ENCODE measurements around the gene ZG16.

The ZG16 gene, protein sequence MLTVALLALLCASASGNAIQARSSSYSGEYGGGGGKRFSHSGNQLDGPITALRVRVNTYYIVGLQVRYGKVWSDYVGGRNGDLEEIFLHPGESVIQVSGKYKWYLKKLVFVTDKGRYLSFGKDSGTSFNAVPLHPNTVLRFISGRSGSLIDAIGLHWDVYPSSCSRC

GRCh38 chr16:29777576-29778350 is at the start of gene ZG16:
TSS of gene ZG16 (plus strand) at chr16:29778256. CDS start at chr16:29779267, 1,011 bp downstream.
- TF ChIP-seq GATA3 (IDR thresholded peaks at IDR 0.05; ENCODE audit: low read depth, low read length) (no peak), GATA2 (IDR thresholded peaks at IDR 0.05; ENCODE audit: low read depth, low read length) (no peak)

- no peak for TF ChIP-seq GATA3 (IDR thresholded peaks at IDR 0.05; ENCODE audit: low read depth, low read length)
- TF ChIP-seq GATA2 (IDR thresholded peaks at IDR 0.05; ENCODE audit: low read depth, low read length) = no peak
These were observed 48.9 kb upstream of the ZG16 start for GRCh38 chr16:29729116-29729521.

- TF ChIP-seq GATA3 (IDR thresholded peaks at IDR 0.05; ENCODE audit: low read depth, low read length) (no peak), GATA2 (IDR thresholded peaks at IDR 0.05; ENCODE audit: low read depth, low read length) (no peak)
These were observed 47.4 kb upstream of the ZG16 start for GRCh38 chr16:29730649-29731048.

DNA sequence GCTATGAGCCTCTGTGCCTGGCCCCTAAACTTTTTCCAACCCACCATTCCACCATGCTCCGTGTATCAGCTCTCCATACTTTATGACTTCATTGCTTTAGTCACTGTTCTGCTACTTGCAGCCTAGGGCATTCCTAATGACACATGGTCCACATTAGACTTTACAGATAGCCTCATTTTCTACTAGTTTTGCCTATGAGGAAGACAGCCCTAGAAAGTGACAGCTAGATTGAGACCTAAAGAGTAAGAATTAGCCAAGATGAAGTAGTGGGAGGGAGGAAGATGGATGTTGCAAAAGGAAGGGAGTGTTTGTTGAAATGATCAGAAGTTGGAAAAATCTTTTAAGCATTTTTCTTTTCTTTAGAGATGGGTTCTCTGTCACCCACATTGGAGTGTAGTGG is 43.3 kb upstream of the ZG16 start:
- TF ChIP-seq GATA3 (IDR thresholded peaks at IDR 0.05; ENCODE audit: low read depth, low read length) = no peak
- TF ChIP-seq GATA2 (IDR thresholded peaks at IDR 0.05; ENCODE audit: low read depth, low read length) = no peak

GRCh38 chr16:29736112-29736511 is 41.9 kb upstream of the ZG16 start:
- no peak for TF ChIP-seq GATA2 (IDR thresholded peaks at IDR 0.05; ENCODE audit: low read depth, low read length)
- no peak for TF ChIP-seq GATA3 (IDR thresholded peaks at IDR 0.05; ENCODE audit: low read depth, low read length)

- TF ChIP-seq GATA2 (IDR thresholded peaks at IDR 0.05; ENCODE audit: low read depth, low read length) (no peak), GATA3 (IDR thresholded peaks at IDR 0.05; ENCODE audit: low read depth, low read length) (no peak)
These were observed 41.3 kb upstream of the ZG16 start for GRCh38 chr16:29736764-29737163.

GRCh38 chr16:29737713-29738112 is 40.3 kb upstream of the ZG16 start:
- TF ChIP-seq GATA2 (IDR thresholded peaks at IDR 0.05; ENCODE audit: low read depth, low read length) = no peak
- TF ChIP-seq GATA3 (IDR thresholded peaks at IDR 0.05; ENCODE audit: low read depth, low read length) = no peak

DNA sequence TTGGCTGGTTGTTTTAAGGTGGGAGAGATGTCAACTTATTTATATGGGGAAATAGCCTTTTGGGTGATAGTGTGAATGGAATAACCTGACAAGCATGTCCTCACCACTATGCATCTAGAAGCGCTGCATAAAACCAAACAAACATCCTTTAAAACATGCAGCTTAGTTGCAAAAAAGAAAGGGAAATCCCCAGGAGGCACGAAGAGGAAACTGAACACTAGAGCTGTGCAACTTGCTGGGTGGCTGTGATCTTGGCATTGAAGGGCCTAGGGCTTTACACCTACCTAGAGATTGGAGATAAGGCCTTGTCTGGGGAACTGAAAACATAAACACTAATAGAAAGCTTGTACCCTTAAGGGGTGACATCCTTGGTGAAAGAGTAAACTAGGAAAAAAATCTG is 39.5 kb upstream of the ZG16 start:
- TF ChIP-seq GATA3 (IDR thresholded peaks at IDR 0.05; ENCODE audit: low read depth, low read length) (no peak), GATA2 (IDR thresholded peaks at IDR 0.05; ENCODE audit: low read depth, low read length) (no peak)

DNA sequence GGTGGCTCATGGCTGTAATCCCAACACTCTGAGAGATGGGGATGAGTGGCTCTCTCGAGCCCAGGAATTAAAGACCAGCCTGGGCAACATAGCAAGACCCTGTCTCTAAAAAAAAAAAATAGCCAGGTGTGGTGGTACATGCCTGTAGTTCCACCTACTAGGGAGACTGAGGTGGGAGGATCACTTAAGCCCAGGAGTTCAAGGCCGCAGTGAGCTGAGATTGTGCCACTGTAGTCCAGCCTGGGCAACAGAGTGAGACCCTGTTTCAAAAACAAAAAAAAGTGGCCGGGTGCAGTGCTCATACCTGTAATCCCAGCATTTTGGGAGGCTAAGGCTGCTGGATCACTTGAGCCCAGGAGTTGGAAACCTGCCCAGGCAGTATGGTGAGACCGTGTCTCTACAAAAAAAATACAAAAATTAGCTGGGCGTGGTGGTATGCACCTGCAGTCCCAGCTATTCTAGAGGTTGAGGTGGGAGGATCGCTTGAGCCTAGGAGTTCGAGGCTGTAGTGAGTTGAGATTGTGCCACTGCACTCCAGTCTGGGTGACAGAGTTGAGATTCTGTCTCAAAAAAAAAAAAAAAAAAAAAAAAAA is 35.3 kb upstream of the ZG16 start:
- TF ChIP-seq GATA3 (IDR thresholded peaks at IDR 0.05; ENCODE audit: low read depth, low read length) (no peak), GATA2 (IDR thresholded peaks at IDR 0.05; ENCODE audit: low read depth, low read length) (no peak)

GRCh38 chr16:29743475-29743826 is 34.6 kb upstream of the ZG16 start:
- TF ChIP-seq GATA3 (IDR thresholded peaks at IDR 0.05; ENCODE audit: low read depth, low read length) (no peak), GATA2 (IDR thresholded peaks at IDR 0.05; ENCODE audit: low read depth, low read length) (no peak)

DNA sequence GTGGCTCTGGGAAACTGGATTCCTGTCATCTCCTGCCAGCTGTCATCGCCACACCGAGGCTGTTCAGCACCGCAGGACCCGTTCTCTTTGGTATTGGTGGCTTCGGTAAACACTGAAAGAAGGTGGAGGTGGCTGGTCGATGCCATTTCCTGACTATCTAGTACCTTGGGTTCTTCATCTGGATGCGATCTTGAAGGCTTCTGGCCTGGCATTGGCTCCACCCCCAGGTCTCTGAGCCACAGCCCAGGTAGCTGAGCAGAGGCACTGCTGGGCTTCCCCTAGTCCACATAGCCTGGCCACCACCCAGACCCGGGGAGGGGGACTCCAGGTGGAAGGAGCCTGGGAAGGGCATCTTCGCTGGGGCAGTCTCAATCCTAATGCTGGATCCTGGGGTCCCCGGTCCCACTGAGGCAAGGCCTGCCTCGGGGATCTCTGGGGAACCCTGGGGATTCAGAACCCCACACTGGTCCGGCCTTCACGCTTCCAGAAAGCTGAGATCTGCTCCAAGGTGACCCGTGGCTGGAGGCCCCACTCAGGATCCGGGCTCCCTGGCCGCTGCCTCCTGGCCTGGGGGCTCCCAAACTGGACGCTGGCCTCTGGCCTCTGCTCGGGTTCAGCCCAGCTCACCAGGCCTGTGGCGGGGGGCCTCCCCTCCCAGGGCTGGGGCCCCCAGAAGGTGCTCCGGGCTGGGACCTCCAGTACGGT is 34.1 kb upstream of the ZG16 start:
- TF ChIP-seq GATA2 (IDR thresholded peaks at IDR 0.05; ENCODE audit: low read depth, low read length) (no peak), GATA3 (IDR thresholded peaks at IDR 0.05; ENCODE audit: low read depth, low read length) (no peak)

- TF ChIP-seq GATA2 (IDR thresholded peaks at IDR 0.05; ENCODE audit: low read depth, low read length) (no peak), GATA3 (IDR thresholded peaks at IDR 0.05; ENCODE audit: low read depth, low read length) (no peak)
These were observed 33.4 kb upstream of the ZG16 start for GRCh38 chr16:29744541-29745101.

DNA sequence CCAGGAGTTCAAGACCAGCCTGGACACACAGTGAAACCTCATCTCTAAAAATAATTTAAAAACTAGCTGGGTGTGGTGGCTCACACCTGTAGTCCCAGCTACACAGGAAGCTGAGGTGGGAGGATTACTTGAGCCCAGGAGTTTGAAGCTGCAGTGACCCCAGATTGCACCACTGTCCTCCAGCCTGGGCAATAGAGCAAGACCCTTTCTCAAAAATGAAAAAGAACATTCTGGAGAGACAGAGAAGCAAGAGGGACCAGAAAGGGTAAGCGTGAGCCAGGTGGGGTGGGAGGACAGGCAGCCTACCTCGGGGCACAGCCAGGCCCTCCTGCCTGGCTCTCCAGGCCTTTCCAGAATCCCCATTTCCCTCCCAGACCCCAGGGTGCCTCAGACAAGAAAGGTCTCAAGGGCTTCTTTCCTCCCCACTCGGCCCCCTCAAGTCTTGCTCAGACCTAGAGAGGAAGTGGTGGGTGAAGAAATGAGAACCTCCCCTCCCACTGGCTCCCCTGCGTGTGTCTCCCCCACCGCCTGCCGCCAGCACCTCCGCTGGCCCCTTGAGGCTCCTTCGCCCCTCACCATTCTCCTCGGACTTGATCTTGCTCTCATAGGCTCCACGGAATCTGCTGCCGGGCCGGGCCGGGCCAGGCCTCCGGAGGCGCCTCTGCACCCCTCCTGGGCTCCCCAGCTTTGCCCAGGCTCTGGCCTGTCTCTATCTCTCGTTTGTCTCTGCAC is 32.8 kb upstream of the ZG16 start:
- TF ChIP-seq GATA2 (IDR thresholded peaks at IDR 0.05; ENCODE audit: low read depth, low read length) (no peak), GATA3 (IDR thresholded peaks at IDR 0.05; ENCODE audit: low read depth, low read length) (no peak)

Measured in SH-SY5Y (cell line).